BLaER1 (cell line): ENCODE results near the gene DGKD.
A peak's percentile ranks its signal among the peaks of the same experiment; 100 is the strongest.
"Not testable (repeated sequence)": the region's sequence is repeated elsewhere in the genome, so short reads cannot be mapped to it uniquely, and the experiment has no call there.

Experiments
- H3K27ac ChIP-seq: shearing (Covaris generic); formaldehyde crosslinking; 2 replicates; pipeline ENCODE4 v1.8.1; 2022
- H3K27me3 ChIP-seq: shearing (Covaris generic); formaldehyde crosslinking; 2 replicates; pipeline ENCODE4 v1.8.1; 2022
- H3K36me3 ChIP-seq: shearing (Covaris generic); formaldehyde crosslinking; 2 replicates; pipeline ENCODE4 v1.8.1; 2022
- H3K4me1 ChIP-seq: shearing (Covaris generic); formaldehyde crosslinking; 2 replicates; pipeline ENCODE4 v1.8.1; 2022
- H3K4me2 ChIP-seq: shearing (Covaris generic); formaldehyde crosslinking; 2 replicates; pipeline ENCODE4 v1.8.1; 2022
- H3K4me3 ChIP-seq: shearing (Covaris generic); formaldehyde crosslinking; 2 replicates; pipeline ENCODE4 v1.8.1; 2022
- H3K9ac ChIP-seq: shearing (Covaris generic); formaldehyde crosslinking; 2 replicates; pipeline ENCODE4 v1.8.1; 2022
- H3K9me3 ChIP-seq: shearing (Covaris generic); formaldehyde crosslinking; 2 replicates; pipeline ENCODE4 v1.8.1; 2022
- H4K20me1 ChIP-seq: shearing (Covaris generic); formaldehyde crosslinking; 2 replicates; pipeline ENCODE4 v1.8.1; 2022
- Cebpa-rat ChIP-seq: shearing (Covaris generic); IDR thresholded peaks from 2 replicates; pipeline ENCODE4 v1.8.1; 2022

The DGKD gene

DNA sequence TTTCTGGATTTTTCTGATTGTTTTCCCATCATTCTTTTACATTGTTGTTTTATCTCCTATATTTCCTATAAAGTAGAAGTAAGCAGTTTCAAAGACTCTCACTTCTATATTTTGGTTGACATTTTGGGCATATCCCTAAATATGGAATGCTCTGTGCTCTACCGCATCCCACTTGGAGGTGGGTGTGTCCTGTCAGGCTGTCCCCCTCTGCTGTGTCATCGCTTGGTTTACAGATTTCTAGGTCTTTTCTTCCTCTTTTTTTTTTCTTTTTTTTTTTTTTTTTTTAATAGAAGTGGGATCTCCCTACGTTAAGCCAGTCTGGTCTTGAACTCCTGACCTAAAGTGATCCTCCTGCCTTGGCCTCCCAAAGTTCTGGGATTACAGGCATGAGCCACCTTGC is 13.3 kb downstream of the DGKD start:
- no peak overlapping the region for H3K9ac ChIP-seq
- peaks cover 68% of the 10 kb centered on the region for H4K20me1 ChIP-seq
- no peaks in the 10 kb centered on the region for H3K27me3 ChIP-seq
- H3K9me3 ChIP-seq, result peaks cover 41% of the 10 kb centered on the region
- peaks cover 94% of the 10 kb centered on the region for H3K36me3 ChIP-seq
- no peak overlapping the region for H3K4me3 ChIP-seq
- H3K27ac ChIP-seq, result no peak overlapping the region
- peaks cover 97% of the 10 kb centered on the region for H3K4me1 ChIP-seq
- H3K4me2 ChIP-seq, result peak overlapping the region; percentile 47
- no peak for TF ChIP-seq Cebpa-rat

DNA sequence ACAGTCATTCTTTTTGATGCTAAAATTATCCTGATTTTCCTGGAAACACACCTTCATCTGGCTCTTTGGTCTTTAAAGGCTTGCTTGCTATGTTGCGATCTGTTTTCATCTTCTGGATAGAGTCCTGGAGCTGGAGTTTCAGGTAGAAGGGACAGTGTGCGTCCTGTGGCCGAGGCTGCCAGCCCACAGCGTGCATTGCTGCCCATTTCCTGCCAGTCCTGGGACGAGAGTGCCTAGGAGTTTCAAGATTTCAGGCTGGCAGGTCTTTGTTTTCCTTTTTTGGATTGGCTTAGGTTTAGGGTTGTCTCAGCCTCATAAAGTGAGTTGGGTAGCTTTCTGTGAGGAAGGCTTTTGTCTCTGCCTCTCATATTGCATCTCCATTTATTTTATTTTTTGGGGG is 14.5 kb downstream of the DGKD start:
- Histone ChIP-seq H3K4me3 (no peak overlapping the region), H3K27ac (peak overlapping the region; percentile 49; the same call in 1 of the 2 replicates), H3K36me3 (peaks cover 96% of the 10 kb centered on the region), H3K4me1 (peaks cover 97% of the 10 kb centered on the region), H3K9me3 (peaks cover 31% of the 10 kb centered on the region), H4K20me1 (peaks cover 80% of the 10 kb centered on the region), H3K4me2 (peak overlapping the region; percentile 47), H3K9ac (no peak overlapping the region), H3K27me3 (no peaks in the 10 kb centered on the region)
- no peak for TF ChIP-seq Cebpa-rat

- no peak overlapping the region for H3K4me3 ChIP-seq
- TF ChIP-seq Cebpa-rat, result no peak
- H3K27me3 ChIP-seq, result no peaks in the 10 kb centered on the region
- H3K9me3 ChIP-seq, result peaks cover 24% of the 10 kb centered on the region
- H3K4me1 ChIP-seq, result peaks cover 97% of the 10 kb centered on the region
- no peak overlapping the region for H3K27ac ChIP-seq
- H3K9ac ChIP-seq, result no peak overlapping the region
- H3K36me3 ChIP-seq, result peaks cover 95% of the 10 kb centered on the region
- H3K4me2 ChIP-seq, result peak overlapping the region; percentile 47
- peaks cover 87% of the 10 kb centered on the region for H4K20me1 ChIP-seq
Observed at GRCh38 chr2:233369462-233369861, 15.2 kb downstream of the DGKD start.

DNA sequence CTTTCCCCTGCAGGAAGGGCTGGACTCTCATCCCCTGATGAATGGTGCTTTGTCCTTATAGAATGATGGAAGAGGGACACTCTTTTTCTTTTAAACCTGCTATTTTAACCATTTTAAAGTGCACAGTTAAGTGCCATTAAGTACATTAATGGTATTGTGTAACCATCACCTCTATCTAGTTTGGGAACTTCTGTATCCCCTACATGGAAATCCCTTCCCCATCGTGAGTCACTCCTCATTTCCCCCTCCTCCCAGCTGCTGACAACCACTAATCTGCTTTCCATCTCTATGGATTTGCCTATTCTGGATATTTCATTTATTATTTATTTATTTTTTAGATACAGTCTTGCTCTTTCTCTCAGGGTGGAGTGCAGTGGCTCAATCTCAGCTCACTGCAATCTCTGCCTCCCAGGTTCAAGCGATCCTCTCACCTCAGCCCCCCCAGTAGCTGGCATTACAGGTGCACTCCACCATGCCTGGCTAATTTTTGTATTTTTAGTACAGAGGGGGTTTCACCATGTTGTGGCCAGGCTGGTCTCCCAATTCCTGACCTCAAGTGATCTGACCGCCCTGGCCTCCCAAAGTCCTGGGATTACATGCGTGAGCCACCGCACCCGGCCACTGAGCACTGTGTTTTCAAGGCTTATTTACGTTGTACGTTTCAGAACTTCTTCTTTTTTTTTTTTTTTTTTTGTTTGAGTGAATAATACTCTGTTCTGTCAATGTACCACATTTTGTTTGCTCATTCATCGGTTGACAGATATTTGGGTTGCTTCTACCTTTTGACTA is 15.8 kb downstream of the DGKD start:
- H3K9me3 ChIP-seq, result peaks cover 17% of the 10 kb centered on the region
- no peak overlapping the region for H3K9ac ChIP-seq
- peaks cover 97% of the 10 kb centered on the region for H3K36me3 ChIP-seq
- H3K4me2 ChIP-seq, result peak overlapping the region; percentile 47
- H3K27me3 ChIP-seq, result no peaks in the 10 kb centered on the region
- no peak for TF ChIP-seq Cebpa-rat
- H3K4me1 ChIP-seq, result peaks cover 99% of the 10 kb centered on the region
- no peak overlapping the region for H3K4me3 ChIP-seq
- H3K27ac ChIP-seq, result no peak overlapping the region; the same call in 1 of the 2 replicates
- H4K20me1 ChIP-seq, result peaks cover 93% of the 10 kb centered on the region

DNA sequence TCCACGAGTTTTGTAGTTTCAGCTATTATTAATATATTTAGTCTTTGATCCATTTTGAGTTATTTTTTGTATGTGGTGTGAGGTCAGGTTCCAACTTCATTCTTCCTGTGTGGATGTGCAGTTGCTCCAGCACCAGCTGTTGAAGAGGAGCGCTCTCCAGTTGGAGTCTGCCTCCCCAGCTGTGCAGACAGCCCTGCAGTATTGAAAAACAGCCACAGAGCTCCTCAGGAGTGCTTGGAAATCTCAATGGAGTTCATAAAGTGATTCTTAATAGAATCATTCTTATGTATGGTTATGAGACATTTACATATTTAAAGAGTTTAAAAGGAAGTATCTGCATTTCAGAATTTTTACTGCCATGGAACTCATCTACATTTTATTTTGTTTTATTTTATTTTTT is 17.3 kb downstream of the DGKD start:
- Histone ChIP-seq H3K9ac (no peak overlapping the region), H4K20me1 (peaks cover 99% of the 10 kb centered on the region), H3K27me3 (no peaks in the 10 kb centered on the region), H3K36me3 (peaks cover 97% of the 10 kb centered on the region), H3K27ac (0 out of 2 replicates have a peak overlapping the region, but pooled peaks have one; percentile 14), H3K4me1 (peaks cover 95% of the 10 kb centered on the region), H3K9me3 (peaks cover 4% of the 10 kb centered on the region; the same call in 1 of the 2 replicates), H3K4me2 (0 out of 2 replicates have a peak overlapping the region, but pooled peaks have one; percentile 0), H3K4me3 (no peak overlapping the region)
- no peak for TF ChIP-seq Cebpa-rat

DNA sequence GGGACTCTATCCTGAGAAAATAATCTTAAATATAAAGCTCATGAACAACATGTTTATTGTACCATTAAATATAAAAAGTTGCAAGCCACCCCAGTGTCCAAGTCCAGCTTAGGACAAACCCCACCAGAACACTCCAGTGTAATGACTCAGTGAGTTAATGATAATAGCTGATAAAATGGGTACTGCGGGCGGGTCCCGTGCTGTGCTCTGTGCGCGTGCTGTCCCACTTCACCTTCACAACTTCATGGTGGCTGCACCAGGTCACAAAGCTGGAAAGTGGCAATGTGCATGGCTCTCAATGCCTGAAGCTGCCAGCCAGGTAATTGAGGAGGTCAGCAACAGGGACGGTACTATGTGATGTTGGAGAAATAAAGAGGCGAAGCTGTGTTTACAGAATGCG is 18.6 kb downstream of the DGKD start:
- no peak overlapping the region for H3K4me2 ChIP-seq
- peaks cover 100% of the 10 kb centered on the region for H4K20me1 ChIP-seq
- H3K4me1 ChIP-seq, result peaks cover 87% of the 10 kb centered on the region

GRCh38 chr2:233373316-233373715 is 19.0 kb downstream of the DGKD start:
- Histone ChIP-seq H4K20me1 (peaks cover 100% of the 10 kb centered on the region), H3K9ac (no peak overlapping the region), H3K36me3 (peaks cover 95% of the 10 kb centered on the region), H3K9me3 (peaks cover 3% of the 10 kb centered on the region; the same call in 1 of the 2 replicates), H3K4me3 (no peak overlapping the region), H3K4me1 (peaks cover 87% of the 10 kb centered on the region), H3K27me3 (no peaks in the 10 kb centered on the region), H3K27ac (no peak overlapping the region), H3K4me2 (no peak overlapping the region)
- no peak for TF ChIP-seq Cebpa-rat

More for the DNA sequence above, 18.6 kb downstream of the DGKD start:
- no peak overlapping the region for H3K27ac ChIP-seq
- TF ChIP-seq Cebpa-rat, result no peak
- no peak overlapping the region for H3K9ac ChIP-seq
- peaks cover 98% of the 10 kb centered on the region for H3K36me3 ChIP-seq
- peaks cover 3% of the 10 kb centered on the region; the same call in 1 of the 2 replicates for H3K9me3 ChIP-seq
- H3K27me3 ChIP-seq, result no peaks in the 10 kb centered on the region
- H3K4me3 ChIP-seq, result no peak overlapping the region

DNA sequence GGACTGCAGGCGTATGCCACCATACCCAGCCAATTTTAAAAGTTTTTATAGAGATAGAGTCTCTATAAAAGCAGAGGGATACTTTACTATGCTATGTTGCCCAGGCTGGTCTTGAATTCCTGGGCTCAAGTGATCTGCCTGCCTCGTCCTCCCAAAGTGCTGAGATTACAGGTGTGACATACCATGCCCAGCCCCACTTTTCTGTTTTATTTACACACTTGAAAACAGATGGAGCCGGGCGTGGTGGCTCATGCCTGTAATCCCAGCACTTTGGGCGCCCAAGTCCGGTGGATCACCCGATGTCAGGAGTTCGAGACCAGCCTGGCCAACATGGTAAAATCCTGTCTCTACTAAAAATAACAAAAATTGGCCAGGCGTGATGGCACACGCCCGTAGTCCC is 20.5 kb downstream of the DGKD start:
- Histone ChIP-seq H3K27ac (peak overlapping the region; percentile 24; the same call in 1 of the 2 replicates), H3K9ac (0 out of 2 replicates have a peak overlapping the region, but pooled peaks have one; percentile 23), H3K36me3 (peaks cover 80% of the 10 kb centered on the region), H3K4me1 (peaks cover 87% of the 10 kb centered on the region), H3K4me2 (peak overlapping the region; percentile 18), H4K20me1 (peaks cover 100% of the 10 kb centered on the region)
- H3K9me3 ChIP-seq, H3K4me3 ChIP-seq, H3K27me3 ChIP-seq: not testable (repeated sequence)

DNA sequence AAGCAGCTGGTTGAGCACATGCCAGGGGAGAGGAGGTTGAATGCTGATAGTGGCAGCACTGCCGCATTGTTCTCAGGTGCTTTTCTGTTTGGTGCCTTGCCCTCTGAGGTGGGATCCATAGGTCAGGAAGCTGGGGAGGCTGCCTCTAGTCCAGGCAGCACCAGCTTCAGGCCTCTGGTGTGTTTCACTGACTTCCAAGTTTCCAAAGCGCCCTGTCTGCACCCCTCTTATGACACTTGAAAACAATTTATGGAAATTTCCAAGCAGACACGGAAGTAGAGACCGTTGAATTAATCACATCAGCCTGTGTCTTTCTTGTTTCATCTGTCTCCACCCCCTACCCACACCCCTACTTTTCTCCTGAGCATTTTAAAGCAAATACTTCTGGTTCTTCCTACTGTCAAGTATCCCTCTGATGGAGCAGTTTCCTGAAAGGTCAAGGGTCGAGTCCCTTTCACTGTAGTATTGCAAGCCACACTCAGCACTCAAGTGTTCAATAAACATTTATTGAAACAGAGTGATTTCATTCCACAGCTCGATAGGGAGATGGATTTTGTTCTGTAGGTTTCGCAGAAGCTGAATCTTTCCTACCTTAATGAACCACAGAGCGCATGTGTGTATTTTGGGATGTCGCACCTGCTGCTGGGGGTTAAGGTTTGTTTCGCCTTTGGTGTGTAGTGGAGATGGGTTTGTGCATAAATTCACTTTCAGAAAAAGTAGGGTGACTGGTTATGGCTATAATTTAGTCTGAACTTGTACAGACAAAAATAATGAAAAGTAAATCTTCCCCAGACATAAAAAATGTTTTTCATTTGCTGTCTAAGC is 21.4 kb downstream of the DGKD start:
- no peak overlapping the region for H3K4me3 ChIP-seq
- no peaks in the 10 kb centered on the region for H3K27me3 ChIP-seq
- peak overlapping the region; percentile 18 for H3K4me2 ChIP-seq
- H3K4me1 ChIP-seq, result peaks cover 87% of the 10 kb centered on the region
- H3K9me3 ChIP-seq, result no peaks in the 10 kb centered on the region
- peaks cover 71% of the 10 kb centered on the region for H3K36me3 ChIP-seq
- peak overlapping the region; percentile 32; the same call in 1 of the 2 replicates for H3K27ac ChIP-seq
- no peak overlapping the region for H3K9ac ChIP-seq
- peaks cover 100% of the 10 kb centered on the region for H4K20me1 ChIP-seq
- TF ChIP-seq Cebpa-rat, result no peak
